Hindlimb muscle (tissue), 1 donor: ENCODE results near the gene CTNNA1. TPM values are rescaled to one million over a fixed set of nuclear protein-coding genes. Genes with fewer than 3 reads are reported as not detected.
"Not testable (repeated sequence)": the region's sequence is repeated elsewhere in the genome, so short reads cannot be mapped to it uniquely, and the experiment has no call there.

ENCODE experiments used
- DNase-seq: peaks from one replicate; pipeline ENCODE4 v3.0.0-alpha.2; 2013
- polyA plus RNA-seq: library from polyadenylated mRNA; unstranded; fragments of 120-200 nt; gene quantifications from one replicate; pipeline ENCODE4 v1.2.1, GENCODE V29; 2013; ENCODE audit not compliant: insufficient read length

The CTNNA1 gene
- polyA plus RNA-seq, 1 donor = 306 TPM

DNA sequence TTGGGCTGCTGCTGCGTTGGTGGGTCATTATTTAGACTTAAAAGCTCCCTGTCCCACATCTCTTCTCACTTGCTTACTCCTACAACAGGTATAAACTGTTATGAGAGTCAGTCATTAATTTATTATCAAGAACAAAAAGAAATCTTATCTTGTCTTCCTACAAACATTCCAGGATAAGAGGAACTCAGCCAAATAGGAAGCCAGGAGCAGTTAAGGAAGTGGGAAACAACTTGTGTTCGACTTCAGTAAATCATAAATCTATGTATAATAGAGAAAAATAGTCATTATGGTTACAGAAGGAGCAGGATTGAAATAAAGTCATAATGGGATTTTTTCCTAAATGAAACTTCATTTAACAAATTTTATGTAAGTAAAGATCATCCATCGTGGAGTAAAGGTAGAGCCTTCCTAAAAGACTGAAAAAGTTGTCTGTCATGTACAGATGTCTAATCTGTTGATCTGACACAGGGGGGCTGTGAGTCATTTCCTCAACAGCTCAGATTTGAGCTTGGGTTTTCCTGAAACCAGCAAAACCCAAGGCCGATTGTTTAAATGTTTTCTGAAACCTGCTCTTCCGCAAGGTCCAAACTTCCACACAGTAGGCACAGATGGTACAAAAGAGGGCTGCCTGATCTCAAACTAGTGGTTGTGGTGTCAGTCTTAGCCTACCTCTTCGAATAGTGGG is 147.2 kb downstream of the CTNNA1 start:
- DNase-seq = no peak

DNA sequence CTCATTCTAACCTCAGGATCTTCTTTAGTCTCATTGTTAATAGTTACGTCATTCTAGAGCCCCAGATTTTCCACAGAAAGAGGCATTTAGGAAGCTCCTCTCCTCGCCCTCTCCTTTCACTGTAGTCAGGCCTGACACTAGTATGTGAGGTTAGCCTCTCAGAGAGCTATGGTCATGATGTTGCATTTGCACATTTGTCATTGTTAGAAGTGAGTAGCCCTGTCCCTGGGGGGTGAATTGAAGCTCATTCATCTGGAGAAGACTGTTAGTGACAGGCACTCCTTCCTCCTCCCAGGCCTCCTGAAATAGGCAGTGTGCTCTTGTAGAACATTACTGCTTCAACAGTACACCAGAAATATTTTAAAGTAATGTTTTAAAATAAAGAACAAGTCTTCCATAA is 148.5 kb downstream of the CTNNA1 start:
- no peak for DNase-seq

DNA sequence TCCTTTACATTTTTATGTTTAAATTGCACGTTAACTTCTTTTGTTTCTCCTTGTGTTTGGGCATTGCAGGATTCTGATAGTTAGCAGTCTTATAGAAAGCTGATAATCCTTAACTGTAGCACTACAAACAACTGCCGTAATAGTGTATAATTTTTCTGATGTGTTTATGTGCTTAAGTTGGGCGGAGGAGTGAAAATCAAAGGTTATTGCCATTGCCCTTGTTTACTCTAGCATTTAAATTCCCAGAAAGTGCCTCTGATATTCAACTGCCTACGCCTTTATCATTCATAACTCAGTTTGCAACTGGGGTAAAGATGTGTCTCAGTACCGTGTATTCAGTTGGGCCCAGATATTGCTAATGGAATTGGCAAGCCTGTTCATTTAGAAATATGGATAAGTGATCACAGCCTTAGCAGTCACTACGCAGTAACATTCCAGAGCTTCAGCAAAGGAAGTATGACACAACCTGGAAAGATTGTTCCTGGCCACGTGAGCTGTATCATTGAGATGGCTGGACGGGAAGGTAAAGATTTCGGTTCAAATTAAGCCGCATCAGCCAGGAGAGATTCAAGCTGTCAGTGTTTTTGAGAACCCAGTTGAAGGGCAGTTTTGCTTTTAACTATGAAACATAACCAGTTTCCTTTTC is 150.0 kb downstream of the CTNNA1 start:
- DNase-seq = peak; percentile 74

DNA sequence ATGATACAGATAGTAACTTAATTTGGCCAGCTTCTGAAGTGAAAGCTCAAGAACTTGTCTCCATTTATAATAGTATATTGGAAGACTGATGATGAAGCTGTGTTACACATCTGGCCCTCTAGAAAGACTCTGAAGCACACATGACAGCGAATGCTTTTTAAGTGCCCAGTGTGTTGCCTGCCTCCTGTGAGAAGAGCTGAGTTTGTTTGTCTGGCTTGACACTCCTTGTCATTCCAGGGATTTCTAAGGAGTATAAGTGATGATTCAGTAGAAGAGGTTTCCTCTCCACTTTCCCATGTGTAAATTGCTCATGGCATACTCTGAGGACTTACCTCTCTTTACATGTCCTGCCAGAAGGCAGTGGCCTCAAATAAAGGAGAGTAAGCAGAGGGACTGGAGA is 152.3 kb downstream of the CTNNA1 start:
- DNase-seq = no peak

DNA sequence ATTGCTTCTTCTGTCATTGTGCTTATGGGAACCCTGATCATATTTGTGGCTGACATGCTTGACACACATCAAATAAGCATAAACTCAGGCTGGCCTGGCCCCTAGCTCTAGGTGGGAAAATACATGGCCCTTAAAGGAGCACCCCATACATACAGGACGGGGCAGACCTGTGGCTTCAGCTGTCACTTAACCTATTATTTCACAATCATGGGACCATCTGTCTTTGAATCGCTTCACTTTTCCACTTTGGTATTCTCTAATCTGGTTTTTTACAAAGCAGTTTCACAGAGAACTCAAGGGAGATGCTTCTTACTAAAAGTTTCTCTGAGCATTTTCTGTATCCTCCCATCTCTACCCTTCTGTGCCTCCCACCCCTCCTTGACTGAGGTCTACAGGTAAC is 156.5 kb downstream of the CTNNA1 start:
- DNase-seq = no peak

DNA sequence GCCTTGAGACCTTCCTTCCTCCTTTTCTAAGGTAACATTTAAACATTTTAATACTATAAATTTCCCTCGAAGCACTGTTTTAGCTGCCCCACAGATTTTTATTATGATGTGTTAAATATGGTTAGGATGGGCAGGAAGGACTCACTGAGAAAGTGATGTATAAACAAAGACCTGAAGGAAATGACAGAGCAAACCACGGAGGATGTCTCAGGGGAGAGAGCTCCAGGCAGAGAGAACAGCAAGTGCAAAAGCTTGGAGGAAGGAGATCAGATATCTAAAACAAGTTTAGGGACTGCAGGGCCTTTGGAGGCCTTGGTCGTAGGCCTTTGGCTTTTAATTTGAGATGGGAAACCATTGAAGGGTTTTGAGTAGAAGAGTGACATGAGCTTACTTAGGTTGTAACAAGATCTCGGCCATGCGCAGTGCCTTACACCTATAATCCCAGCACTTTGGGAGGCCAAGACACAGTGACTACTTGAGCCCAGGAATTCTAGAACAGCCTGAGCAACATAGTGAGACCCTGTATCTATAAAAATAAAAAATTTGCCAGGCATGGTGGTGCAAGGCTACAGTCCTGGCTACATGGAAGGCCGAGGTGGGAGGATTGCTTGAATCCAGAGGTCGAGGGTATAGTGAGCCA is 157.4 kb downstream of the CTNNA1 start:
- DNase-seq = no peak

DNA sequence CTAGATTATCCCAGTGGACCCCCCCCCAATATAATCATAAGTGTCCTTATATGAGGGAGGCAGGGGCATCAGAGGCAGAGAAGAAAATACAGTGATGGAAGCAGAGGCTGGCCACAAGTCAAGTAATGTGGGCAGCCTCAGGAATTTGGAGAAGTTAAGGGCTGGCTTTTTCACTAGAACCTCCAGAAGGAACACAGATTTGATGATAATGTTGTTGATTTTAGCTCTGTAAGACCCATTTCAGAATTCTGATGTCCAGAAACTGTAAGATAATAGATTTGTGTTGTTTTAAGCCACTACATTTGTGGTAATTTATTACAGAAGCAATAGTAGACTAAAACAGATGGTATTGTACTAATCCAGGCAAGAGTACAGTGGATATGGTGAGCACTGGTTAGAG is 158.2 kb downstream of the CTNNA1 start:
- no peak for DNase-seq

DNA sequence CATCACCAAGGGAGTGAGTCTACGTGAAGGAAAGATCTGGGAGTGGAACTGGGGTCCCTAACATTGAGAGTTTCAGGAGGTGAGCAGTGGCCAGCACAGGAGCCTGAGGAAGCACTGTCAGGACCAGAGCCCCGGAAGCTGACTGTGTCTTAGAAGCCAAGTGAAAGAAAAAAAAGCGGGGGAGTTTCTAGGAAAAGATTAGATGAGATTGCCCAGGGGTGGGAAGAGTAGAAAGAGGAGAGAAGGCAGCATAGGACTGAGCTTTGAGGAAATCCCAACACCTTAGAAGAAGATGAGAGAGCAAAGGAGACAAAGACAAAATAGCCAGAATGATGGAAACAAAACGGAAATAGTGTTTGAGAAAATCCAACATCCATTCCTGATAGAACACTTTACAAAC is 158.9 kb downstream of the CTNNA1 start:
- no peak for DNase-seq

DNA sequence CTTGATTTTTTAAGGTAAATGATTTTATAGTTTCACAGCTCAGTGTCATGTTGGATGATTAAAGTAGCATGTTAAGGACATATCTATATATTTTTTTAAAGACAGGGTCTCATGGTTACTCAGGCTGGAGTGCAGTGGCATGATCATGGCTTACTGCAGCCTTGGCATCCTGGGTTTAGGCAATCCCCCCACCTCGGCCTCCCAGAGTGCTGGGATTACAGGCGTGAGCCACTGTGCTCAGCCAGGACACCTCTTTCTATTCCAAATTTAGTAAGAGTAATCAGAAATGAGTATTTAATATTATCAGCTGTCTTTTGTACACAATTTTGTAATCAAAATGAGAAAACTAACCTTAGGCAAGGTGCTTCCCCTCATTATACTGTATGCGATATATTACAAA is 160.5 kb downstream of the CTNNA1 start:
- DNase-seq = no peak

DNA sequence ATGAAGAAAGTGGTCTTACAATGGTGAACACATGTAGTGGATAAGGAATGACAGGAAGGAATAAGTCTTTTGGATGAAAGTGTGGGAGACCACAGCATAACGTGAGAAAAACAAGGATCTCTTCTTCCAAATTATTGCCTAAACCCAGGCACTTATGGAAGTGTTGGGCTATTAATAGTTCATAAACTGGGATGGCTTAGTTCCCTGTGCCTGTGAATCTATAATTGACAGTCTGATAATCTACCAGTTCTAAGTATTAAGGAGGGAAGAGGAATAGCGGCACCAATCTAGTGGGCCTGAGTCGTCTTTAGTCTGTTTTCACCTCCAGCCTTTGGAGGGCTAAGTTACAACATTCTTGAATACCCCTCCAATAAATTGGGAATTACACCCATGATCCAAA is 161.1 kb downstream of the CTNNA1 start:
- no peak for DNase-seq

DNA sequence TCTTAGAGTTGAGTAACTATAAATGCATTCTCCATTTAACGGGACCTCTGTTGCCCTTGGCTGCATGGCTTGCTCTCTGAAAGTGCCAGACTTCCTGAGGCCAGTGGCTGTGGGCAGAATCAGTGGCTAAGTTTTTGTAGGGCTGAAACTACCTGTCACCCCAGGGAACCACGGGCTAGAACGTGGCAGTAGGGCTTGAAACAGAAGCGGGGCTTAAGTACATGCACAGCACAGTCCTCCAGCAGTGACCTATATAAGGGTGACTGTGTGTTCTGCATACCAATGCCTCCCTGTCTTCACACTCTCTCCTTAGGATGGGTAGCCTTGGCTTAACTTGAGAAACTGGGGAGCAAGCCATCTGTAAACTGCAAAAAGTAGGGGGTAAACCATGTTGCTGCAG is 165.5 kb downstream of the CTNNA1 start:
- no peak for DNase-seq

DNA sequence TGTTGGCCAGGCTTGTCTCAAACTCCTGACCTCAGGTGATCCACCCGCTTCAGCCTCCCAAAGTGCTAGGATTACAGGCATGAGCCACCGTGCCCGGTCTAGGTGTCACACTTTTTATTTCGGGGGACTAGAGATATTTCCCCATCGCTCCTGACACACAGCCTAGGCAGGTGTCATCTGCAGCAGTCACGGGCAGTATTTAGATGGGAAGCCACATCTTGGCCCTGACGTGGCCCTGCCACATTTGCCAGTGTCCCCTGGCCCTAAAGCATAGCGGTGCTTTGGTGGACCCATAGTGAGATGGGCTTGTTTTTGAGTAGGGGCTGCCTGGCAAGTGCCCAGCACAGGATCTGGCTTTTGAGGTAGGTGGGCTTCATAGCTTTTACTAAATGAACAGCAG is 167.0 kb downstream of the CTNNA1 start:
- DNase-seq = no peak

DNA sequence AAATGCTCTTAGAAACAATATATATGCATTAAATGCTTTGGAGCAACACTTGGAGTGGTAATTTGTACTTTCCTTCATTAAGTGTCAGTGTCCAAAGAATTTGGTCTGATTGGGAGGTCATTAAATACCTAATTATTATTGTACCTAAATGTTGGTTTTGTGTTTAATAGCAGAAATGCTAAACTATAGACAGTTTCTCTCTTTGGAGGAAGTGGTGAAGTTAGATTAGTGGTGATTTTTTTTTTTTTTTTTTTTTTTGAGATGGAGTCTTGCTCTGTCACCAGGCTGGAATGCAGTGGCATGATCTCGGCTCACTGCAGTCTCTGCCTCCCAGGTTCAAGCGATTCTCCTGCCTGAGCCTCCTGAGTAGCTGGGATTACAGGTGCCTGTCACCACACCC is 168.1 kb downstream of the CTNNA1 start:
- DNase-seq = not testable (repeated sequence)

DNA sequence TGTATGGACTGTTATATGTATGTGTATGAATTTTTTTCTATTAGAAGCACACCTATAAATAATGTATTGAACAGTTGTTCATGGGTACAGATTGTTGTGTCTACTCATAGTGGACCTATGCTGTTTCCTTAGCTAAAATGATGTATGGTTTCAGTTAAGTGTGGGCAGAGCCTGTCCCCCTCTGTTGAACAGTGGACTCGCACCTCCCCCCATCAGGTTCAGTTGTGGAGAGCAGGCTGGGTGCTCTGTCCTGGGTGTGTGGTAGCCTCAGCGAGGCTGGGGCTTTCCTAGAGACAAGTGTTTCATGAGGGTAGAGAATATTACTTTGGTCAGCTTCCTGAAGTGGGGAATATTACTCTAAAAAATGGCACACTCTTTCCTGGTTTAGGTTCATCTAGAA is 169.3 kb downstream of the CTNNA1 start:
- DNase-seq = no peak

DNA sequence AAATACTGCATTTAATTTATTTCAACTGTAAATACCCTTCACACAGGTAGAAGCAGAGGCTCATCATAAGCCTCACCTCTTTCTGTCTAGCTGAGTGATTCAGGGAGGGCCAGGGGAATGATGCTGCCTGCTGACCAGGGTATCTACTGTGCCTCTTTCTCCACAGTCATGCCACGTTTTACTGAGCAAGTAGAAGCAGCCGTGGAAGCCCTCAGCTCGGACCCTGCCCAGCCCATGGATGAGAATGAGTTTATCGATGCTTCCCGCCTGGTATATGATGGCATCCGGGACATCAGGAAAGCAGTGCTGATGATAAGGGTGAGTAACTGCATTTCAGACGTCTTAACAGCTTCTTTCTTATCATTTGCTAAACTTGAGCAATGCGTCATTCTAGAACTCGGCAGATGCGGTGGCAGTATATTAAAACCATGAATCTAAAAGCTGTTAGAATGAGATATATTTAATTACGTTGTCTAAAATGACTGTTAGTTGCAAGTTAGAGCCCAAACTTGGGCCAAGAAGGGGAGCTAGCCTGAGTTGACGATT is 171.9 kb downstream of the CTNNA1 start:
- DNase-seq = no peak

DNA sequence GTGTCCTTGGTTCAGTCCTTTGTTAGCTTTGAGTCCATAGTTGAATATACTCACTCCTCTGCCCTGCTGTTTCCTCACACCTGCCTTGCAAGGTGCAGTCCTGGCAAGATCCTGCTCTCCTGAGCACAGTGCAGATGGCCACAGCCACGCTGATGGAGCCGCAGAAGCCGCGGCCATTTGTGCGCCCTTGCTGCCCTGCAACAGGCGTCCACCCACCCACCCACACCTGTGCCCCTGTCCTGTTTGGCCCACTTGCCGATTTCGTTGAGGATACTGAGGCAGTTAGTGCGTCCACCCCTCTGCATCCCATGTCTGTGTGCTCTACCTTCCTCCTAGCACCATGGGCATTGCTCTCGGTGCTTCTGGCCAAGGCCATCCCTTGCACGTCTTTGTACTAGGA is 173.0 kb downstream of the CTNNA1 start:
- no peak for DNase-seq

DNA sequence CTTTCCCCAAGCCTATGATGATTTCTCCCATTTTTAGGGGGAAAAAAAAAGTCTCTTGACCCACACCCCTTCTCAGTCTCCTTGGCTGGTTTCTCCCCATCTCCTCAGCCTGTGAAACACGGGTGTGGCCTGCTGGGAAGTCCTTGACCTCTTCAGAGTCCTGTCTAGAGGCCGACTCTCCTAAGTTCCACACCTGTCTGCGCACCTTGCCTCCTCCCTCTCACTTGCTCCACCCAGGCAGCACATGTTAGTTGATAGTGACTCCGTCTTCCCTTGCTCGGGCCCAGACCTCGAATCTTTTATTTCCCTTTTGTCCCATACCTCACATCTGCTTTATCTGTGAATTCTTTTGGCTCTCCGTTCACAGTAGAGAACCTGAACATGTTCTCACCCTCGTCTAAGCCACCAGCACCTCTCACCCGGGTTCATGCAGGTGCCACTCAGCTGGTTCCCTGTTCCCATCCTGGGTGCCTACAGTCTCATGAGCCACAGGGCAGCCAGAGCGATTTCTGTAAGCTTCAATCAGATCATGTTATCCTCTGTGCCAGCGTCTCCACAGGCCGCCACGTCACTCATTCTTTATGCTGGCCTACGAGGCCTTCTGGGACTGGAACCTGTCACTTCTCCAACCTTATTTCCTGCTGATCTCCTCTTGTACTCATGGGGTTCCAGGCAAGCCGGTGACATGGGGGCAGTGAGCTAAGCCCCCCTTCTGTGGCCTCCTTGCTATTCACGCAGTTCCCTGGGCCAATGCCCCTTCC is 173.6 kb downstream of the CTNNA1 start:
- DNase-seq = no peak

DNA sequence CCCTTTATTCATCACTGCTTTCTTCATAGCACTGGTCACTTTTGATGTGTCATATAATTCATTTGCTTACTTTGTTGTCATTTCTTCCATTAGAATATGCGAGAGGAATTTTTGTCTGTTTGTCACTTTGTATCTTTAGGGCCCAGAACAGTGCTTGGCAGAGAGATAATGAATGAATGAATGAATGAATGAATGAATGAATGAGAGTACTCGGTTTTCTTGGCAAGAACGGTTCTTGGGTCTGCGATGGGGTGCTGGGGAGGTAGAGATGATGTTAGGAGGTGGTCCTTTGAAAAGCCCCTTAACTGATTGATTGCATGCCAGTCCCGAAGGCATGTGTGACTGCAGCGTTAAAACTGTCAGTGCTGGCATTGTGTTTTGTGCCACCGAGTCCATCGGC is 174.3 kb downstream of the CTNNA1 start:
- no peak for DNase-seq

DNA sequence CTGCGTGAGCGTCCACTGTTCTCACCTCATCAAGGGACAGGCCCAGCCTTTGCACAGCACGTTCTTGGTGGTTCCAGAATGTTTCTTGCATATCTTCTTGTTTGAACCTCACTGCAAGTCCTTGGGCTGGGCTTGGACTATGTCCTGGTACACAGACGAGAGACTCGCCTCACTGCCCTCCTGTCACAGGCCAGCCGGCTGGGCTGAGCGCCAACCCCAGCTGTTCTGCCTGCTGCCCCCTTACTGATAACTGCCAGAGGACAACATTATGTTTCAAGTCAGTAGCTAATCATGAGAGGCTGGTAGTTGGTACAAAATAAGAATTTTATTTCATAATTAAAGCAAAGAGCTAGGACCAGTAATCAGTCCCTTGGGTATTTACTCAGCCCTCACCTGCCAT is 174.8 kb downstream of the CTNNA1 start:
- DNase-seq = peak; percentile 40

DNA sequence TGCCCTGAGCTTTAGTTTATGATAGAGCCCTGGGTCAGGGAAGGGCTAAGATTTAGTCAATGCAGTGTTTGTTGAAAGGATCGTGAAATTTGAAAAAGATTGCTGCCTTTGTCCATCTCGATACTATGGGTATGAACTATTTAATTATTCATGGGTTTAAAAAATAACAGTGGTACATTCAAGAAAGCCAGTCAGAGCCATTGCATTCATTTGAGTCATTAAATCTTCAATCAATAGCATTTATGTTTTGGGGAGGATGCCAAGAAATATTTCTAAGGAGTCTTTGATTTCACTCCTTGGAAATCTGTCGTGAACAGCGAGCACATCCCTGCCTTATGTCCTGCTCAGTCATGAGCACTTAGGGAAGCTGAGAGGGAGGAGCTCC is 176.3 kb downstream of the CTNNA1 start:
- DNase-seq = no peak

DNA sequence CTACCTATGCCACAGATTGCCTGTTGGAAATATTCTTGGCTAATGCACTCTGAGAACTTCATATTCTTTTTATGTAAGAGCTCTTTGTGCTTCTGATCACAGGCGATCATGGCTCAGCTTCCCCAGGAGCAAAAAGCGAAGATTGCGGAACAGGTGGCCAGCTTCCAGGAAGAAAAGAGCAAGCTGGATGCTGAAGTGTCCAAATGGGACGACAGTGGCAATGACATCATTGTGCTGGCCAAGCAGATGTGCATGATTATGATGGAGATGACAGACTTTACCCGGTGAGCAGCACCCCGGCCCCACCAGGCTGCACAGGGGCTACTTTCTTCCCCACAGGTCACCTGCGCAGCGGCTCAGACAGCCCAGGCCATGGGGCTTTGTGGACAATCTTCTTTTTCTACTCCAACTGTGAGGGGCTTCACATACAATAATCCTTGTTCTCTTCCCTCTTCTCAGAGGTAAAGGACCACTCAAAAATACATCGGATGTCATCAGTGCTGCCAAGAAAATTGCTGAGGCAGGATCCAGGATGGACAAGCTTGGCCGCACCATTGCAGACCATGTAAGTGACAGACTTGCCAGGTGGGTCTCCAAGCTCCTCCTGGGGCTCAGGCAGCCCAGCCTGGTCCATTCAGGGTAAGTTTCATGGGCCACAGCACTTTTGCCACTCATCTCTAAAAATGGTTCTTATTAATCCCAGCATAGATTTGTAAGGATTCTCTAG is 177.3 kb downstream of the CTNNA1 start:
- no peak for DNase-seq

DNA sequence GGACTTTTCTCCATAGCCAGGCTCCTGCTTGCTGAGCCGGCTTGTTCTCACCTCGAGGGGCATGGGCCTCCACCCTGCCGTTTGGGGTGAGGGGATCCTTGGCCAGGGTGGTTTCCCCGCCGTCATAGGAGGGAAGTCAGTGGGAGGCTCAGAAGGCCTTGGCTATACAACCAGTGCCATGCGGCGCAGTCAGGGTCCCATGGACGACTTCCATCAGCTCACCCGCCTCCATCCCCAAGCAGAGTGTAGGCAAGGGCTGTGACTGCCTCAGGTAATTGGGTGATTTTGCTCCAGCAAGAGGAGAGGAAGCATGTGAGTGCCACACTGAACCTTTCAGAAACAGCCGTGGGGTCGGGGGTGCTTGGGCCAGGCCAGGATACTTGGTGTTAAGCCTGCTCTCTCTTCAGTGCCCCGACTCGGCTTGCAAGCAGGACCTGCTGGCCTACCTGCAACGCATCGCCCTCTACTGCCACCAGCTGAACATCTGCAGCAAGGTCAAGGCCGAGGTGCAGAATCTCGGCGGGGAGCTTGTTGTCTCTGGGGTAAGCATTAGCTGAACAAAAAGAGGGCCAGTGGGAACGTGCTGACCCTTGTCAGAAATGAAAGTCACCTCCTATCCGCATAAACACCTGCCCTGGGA is 179.1 kb downstream of the CTNNA1 start:
- no peak for DNase-seq
